Measurements from ENCODE around the gene C12orf60.

The C12orf60 gene

GRCh38 chr12:14773685-14774073 is 29.8 kb upstream of the C12orf60 start:
- DNase-seq (ENCODE audit: low read depth): peak; percentile 21
- peak overlapping the region; percentile 90 for H3K4me3 ChIP-seq (replicated peaks; ENCODE audit: low read depth, low read length)

GRCh38 chr12:14774074-14774905 is 29.2 kb upstream of the C12orf60 start:
- H3K4me3 ChIP-seq (replicated peaks; ENCODE audit: low read depth, low read length): peak overlapping the region; percentile 90
- TF ChIP-seq CTCF (IDR thresholded peaks at IDR 0.05; ENCODE audit: low read length, missing control alignments): no peak
- DNase-seq (ENCODE audit: low read depth): peak; percentile 98

More at GRCh38 chr12:14773685-14774073, 29.8 kb upstream of the C12orf60 start:
- TF ChIP-seq CTCF (IDR thresholded peaks at IDR 0.05; ENCODE audit: low read length, missing control alignments): no peak

- H3K4me3 ChIP-seq (replicated peaks; ENCODE audit: low read depth, low read length): peak overlapping the region; percentile 90
- TF ChIP-seq CTCF (IDR thresholded peaks at IDR 0.05; ENCODE audit: low read length, missing control alignments): no peak
- peak; percentile 74 for DNase-seq (ENCODE audit: low read depth)
Measured at GRCh38 chr12:14774906-14775635, 28.4 kb upstream of the C12orf60 start.

GRCh38 chr12:14775636-14775980 is 27.9 kb upstream of the C12orf60 start:
- peak; percentile 75 for DNase-seq (ENCODE audit: low read depth)
- H3K4me3 ChIP-seq (replicated peaks; ENCODE audit: low read depth, low read length): peak overlapping the region; percentile 90
- TF ChIP-seq CTCF (IDR thresholded peaks at IDR 0.05; ENCODE audit: low read length, missing control alignments): no peak

GRCh38 chr12:14776236-14776961 is 27.1 kb upstream of the C12orf60 start:
- DNase-seq (ENCODE audit: low read depth): peak; percentile 64
- peak; percentile 47 for TF ChIP-seq CTCF (IDR thresholded peaks at IDR 0.05; ENCODE audit: low read length, missing control alignments)
- peak overlapping the region; percentile 90 for H3K4me3 ChIP-seq (replicated peaks; ENCODE audit: low read depth, low read length)

- H3K4me3 ChIP-seq (replicated peaks; ENCODE audit: low read depth, low read length): no peak overlapping the region
- DNase-seq (ENCODE audit: low read depth): peak; percentile 28
- no peak for TF ChIP-seq CTCF (IDR thresholded peaks at IDR 0.05; ENCODE audit: low read length, missing control alignments)
Measured at GRCh38 chr12:14777271-14777670, 26.2 kb upstream of the C12orf60 start.
